NCI-H2029 (cell line): ENCODE results near the gene CBS.
"Not testable (repeated sequence)": the region's sequence is repeated elsewhere in the genome, so short reads cannot be mapped to it uniquely, and the experiment has no call there.

Experiments used
- DNase-seq: peaks from one replicate; lab custom pipeline; 2025; lab: John Stamatoyannopoulos, UW

CBS gene

GRCh38 chr21:43068065-43068464, 7.6 kb downstream of the CBS start:
- DNase-seq, result not testable (repeated sequence)

GRCh38 chr21:43066690-43067089, 8.9 kb downstream of the CBS start:
- DNase-seq, result not testable (repeated sequence)

- not testable (repeated sequence) for DNase-seq
These were observed 9.6 kb downstream of the CBS start for GRCh38 chr21:43065991-43066390.

- DNase-seq, result not testable (repeated sequence)
These were observed 11.2 kb downstream of the CBS start for GRCh38 chr21:43064265-43064917.

- DNase-seq, result not testable (repeated sequence)
These were observed 12.5 kb downstream of the CBS start for GRCh38 chr21:43062955-43063664.

- DNase-seq, result not testable (repeated sequence)
These were observed 22.5 kb downstream of the CBS start for GRCh38 chr21:43053112-43053511.

GRCh38 chr21:43045876-43046821, 29.5 kb downstream of the CBS start:
- DNase-seq, result not testable (repeated sequence)

GRCh38 chr21:43045165-43045875, 30.3 kb downstream of the CBS start:
- DNase-seq, result not testable (repeated sequence)

- DNase-seq, result not testable (repeated sequence)
These were observed 31.1 kb downstream of the CBS start for GRCh38 chr21:43044547-43044946.

- DNase-seq, result not testable (repeated sequence)
These were observed 32.3 kb downstream of the CBS start for GRCh38 chr21:43043291-43043690.

GRCh38 chr21:43042169-43042568, 33.5 kb downstream of the CBS start:
- not testable (repeated sequence) for DNase-seq

- not testable (repeated sequence) for DNase-seq
These were observed 37.0 kb downstream of the CBS start for GRCh38 chr21:43038659-43039044.

GRCh38 chr21:43037918-43038658, 37.5 kb downstream of the CBS start:
- DNase-seq, result not testable (repeated sequence)

GRCh38 chr21:43036889-43037288, 38.7 kb downstream of the CBS start:
- DNase-seq, result not testable (repeated sequence)

GRCh38 chr21:43034826-43035225, 40.8 kb downstream of the CBS start:
- no peak for DNase-seq

- no peak for DNase-seq
These were observed 41.5 kb downstream of the CBS start for GRCh38 chr21:43034101-43034500.

GRCh38 chr21:43031121-43031619, 44.5 kb downstream of the CBS start:
- DNase-seq, result no peak

GRCh38 chr21:43029785-43030184, 45.9 kb downstream of the CBS start:
- no peak for DNase-seq

GRCh38 chr21:43027846-43028731, 47.5 kb downstream of the CBS start:
- DNase-seq, result no peak
